GM18520 (cell line): ENCODE measurements around the gene DMP1.

Source experiments
- ATAC-seq: cut with Tn5 transposase; IDR thresholded peaks from one replicate; pipeline ENCODE4 v1.9.1; 2021; ENCODE audit not compliant: unreplicated experiment

The DMP1 gene

GRCh38 chr4:87649980-87650379, at the start of gene DMP1:
TSS of gene DMP1 (plus strand) at chr4:87650280. CDS start at chr4:87656493, 6,213 bp downstream.
- ATAC-seq, result no peak

GRCh38 chr4:87601361-87601760, 48.7 kb upstream of the DMP1 start:
- no peak for ATAC-seq

- no peak for ATAC-seq
Measured at GRCh38 chr4:87608229-87608628, 41.9 kb upstream of the DMP1 start, which contains the start of gene DSPP. TSS of gene DSPP (plus strand) at chr4:87608529. CDS start at chr4:87610909, 2,380 bp downstream.

GRCh38 chr4:87614292-87614890, 35.7 kb upstream of the DMP1 start:
- no peak for ATAC-seq

GRCh38 chr4:87616268-87616667, 33.8 kb upstream of the DMP1 start:
- no peak for ATAC-seq

- no peak for ATAC-seq
Measured at GRCh38 chr4:87620086-87620485, 30.0 kb upstream of the DMP1 start.

GRCh38 chr4:87620491-87620890, 29.6 kb upstream of the DMP1 start:
- no peak for ATAC-seq

GRCh38 chr4:87622303-87622702, 27.8 kb upstream of the DMP1 start:
- no peak for ATAC-seq

- no peak for ATAC-seq
Measured at GRCh38 chr4:87624698-87625097, 25.4 kb upstream of the DMP1 start.

- ATAC-seq, result no peak
Measured at GRCh38 chr4:87631668-87632067, 18.4 kb upstream of the DMP1 start.

GRCh38 chr4:87632469-87632868, 17.6 kb upstream of the DMP1 start:
- ATAC-seq, result no peak

GRCh38 chr4:87633243-87633642, 16.8 kb upstream of the DMP1 start:
- ATAC-seq, result no peak

- ATAC-seq, result no peak
Measured at GRCh38 chr4:87644286-87644685, 5.8 kb upstream of the DMP1 start.

GRCh38 chr4:87650938-87651337, 858 bp downstream of the DMP1 start:
- no peak for ATAC-seq

- ATAC-seq, result no peak
Measured at GRCh38 chr4:87651941-87652340, 1.9 kb downstream of the DMP1 start.

GRCh38 chr4:87654487-87655044, 4.5 kb downstream of the DMP1 start:
- ATAC-seq, result no peak

- ATAC-seq, result no peak
Measured at GRCh38 chr4:87657525-87657924, 7.4 kb downstream of the DMP1 start.

GRCh38 chr4:87659247-87659931, 9.3 kb downstream of the DMP1 start:
- no peak for ATAC-seq

- ATAC-seq, result no peak
Measured at GRCh38 chr4:87662871-87663270, 12.8 kb downstream of the DMP1 start.

GRCh38 chr4:87669373-87669772, 19.3 kb downstream of the DMP1 start:
- no peak for ATAC-seq

- ATAC-seq, result peak; percentile 70
Measured at GRCh38 chr4:87677731-87678130, 27.7 kb downstream of the DMP1 start.

- ATAC-seq, result no peak
Measured at GRCh38 chr4:87679449-87680169, 29.5 kb downstream of the DMP1 start.
